ENCODE data around the gene MOSMO.

- TF ChIP-seq POLR2A (IDR thresholded peaks at IDR 0.05; ENCODE audit: low read length) (no peak), GATA1 (IDR thresholded peaks at IDR 0.05; ENCODE audit: low read depth, low read length) (no peak)
These were observed 16.3 kb upstream of the MOSMO start for GRCh38 chr16:21991621-21992020.
